ENCODE results near the gene HNRNPLL. TPM values are rescaled to one million over a fixed set of nuclear protein-coding genes. Genes with fewer than 3 reads are reported as not detected.

The HNRNPLL gene
- total RNA-seq, 1 experiment from 2014 or later: 43.2 TPM

- DNase-seq (ENCODE audit: low read depth, low spot score) (no peak), ATAC-seq (no peak)
- H3K4me2 ChIP-seq (ENCODE audit: low read length): no peak overlapping the region
- H3K4me1 ChIP-seq (ENCODE audit: control insufficient read depth in 1 of 2, insufficient read depth in 2 of 2, low read length in 2 of 2): no peaks in the 10 kb centered on the region
- no peaks in the 10 kb centered on the region for H3K9me3 ChIP-seq (ENCODE audit: control insufficient read depth in 1 of 2, insufficient read depth in 1 of 2, low read depth in 1 of 2, low read length in 2 of 2)
- H3K27me3 ChIP-seq (ENCODE audit: insufficient read depth, low read length): no peaks in the 10 kb centered on the region
- intact Hi-C loops (cut with micrococcal nuclease): no loop called here
- H3K36me3 ChIP-seq (ENCODE audit: control insufficient read depth in 1 of 2, insufficient read depth in 2 of 2, low read length in 2 of 2): no peaks in the 10 kb centered on the region
- TF ChIP-seq FOSL1 (IDR thresholded peaks at IDR 0.05; ENCODE audit: low read depth): no peak
- no peak for TF ChIP-seq SRF (IDR thresholded peaks at IDR 0.05; ENCODE audit: low read depth)
- no peak for TF ChIP-seq POLR2AphosphoS5 (IDR thresholded peaks at IDR 0.05; ENCODE audit: low read depth, low read length)
- no peaks in the 10 kb centered on the region for H3K79me2 ChIP-seq (ENCODE audit: insufficient read depth, low read length)
- H3K27ac ChIP-seq (ENCODE audit: low read depth, low read length): no peak overlapping the region
- H4K20me1 ChIP-seq (ENCODE audit: insufficient read depth): no peaks in the 10 kb centered on the region
- H3K9ac ChIP-seq (ENCODE audit: low read length): no peak overlapping the region
- ChIA-PET RAD21 (ENCODE audit: low non-redundant PET in 1 of 2, low total read pairs in 2 of 2, uncharacterized antibody in 2 of 2, unreplicated experiment in 2 of 2) (no interaction called here), CTCF (no interaction called here), POLR2A (no interaction called here)
- H3K9me2 ChIP-seq (ENCODE audit: insufficient read depth): no peaks in the 10 kb centered on the region
- no TSS peak for BruUV-seq (replicated peaks)
- no peak overlapping the region for H2AFZ ChIP-seq (ENCODE audit: low read depth, low read length, poor library complexity, severe bottlenecking)
- no peak overlapping the region for H3K4me3 ChIP-seq (replicated peaks in 1 of 2; ENCODE audit: low read depth in 1 of 2, low read length in 2 of 2)
These were observed 52.9 kb downstream of the HNRNPLL start for GRCh38 chr2:38549851-38550250.

GRCh38 chr2:38549071-38549704 lies 53.5 kb downstream of the HNRNPLL start:
- H3K9ac ChIP-seq (ENCODE audit: low read length): no peak overlapping the region
- no peak overlapping the region for H2AFZ ChIP-seq (ENCODE audit: low read depth, low read length, poor library complexity, severe bottlenecking)
- no peak overlapping the region for H3K27ac ChIP-seq (ENCODE audit: low read depth, low read length)
- no peaks in the 10 kb centered on the region for H4K20me1 ChIP-seq (ENCODE audit: insufficient read depth)
- ATAC-seq (no peak), DNase-seq (ENCODE audit: low read depth, low spot score) (no peak)
- no peak overlapping the region for H3K4me2 ChIP-seq (ENCODE audit: low read length)
- ChIA-PET RAD21 (ENCODE audit: low non-redundant PET in 1 of 2, low total read pairs in 2 of 2, uncharacterized antibody in 2 of 2, unreplicated experiment in 2 of 2) (no interaction called here), CTCF (no interaction called here), POLR2A (no interaction called here)
- no peaks in the 10 kb centered on the region for H3K79me2 ChIP-seq (ENCODE audit: insufficient read depth, low read length)
- H3K4me3 ChIP-seq (replicated peaks in 1 of 2; ENCODE audit: low read depth in 1 of 2, low read length in 2 of 2): no peak overlapping the region
- H3K36me3 ChIP-seq (ENCODE audit: control insufficient read depth in 1 of 2, insufficient read depth in 2 of 2, low read length in 2 of 2): no peaks in the 10 kb centered on the region
- H3K4me1 ChIP-seq (ENCODE audit: control insufficient read depth in 1 of 2, insufficient read depth in 2 of 2, low read length in 2 of 2): peaks cover 0 to 1% of the 10 kb centered on the region in 2 experiments; a peak in 1 of 4 replicates
- no peaks in the 10 kb centered on the region for H3K27me3 ChIP-seq (ENCODE audit: insufficient read depth, low read length)
- no TSS peak for BruUV-seq (replicated peaks)
- no peaks in the 10 kb centered on the region for H3K9me3 ChIP-seq (ENCODE audit: control insufficient read depth in 1 of 2, insufficient read depth in 1 of 2, low read depth in 1 of 2, low read length in 2 of 2)
- intact Hi-C loops (cut with micrococcal nuclease): no loop called here
- no peaks in the 10 kb centered on the region for H3K9me2 ChIP-seq (ENCODE audit: insufficient read depth)
- no peak for TF ChIP-seq TCF7L2 (IDR thresholded peaks at IDR 0.05; ENCODE audit: borderline replicate concordance, extremely low read depth, insufficient read depth, insufficient read length)
- no peak for TF ChIP-seq CEBPB (IDR thresholded peaks at IDR 0.05; ENCODE audit: low read depth)
- TF ChIP-seq SRF (IDR thresholded peaks at IDR 0.05; ENCODE audit: low read depth): no peak
- no peak for TF ChIP-seq EZH2 (IDR thresholded peaks at IDR 0.05)
- no peak for TF ChIP-seq YY1 (IDR thresholded peaks at IDR 0.05; ENCODE audit: extremely low read depth, insufficient replicate concordance, low read depth, low read length)
- no peak for TF ChIP-seq POLR2AphosphoS5 (IDR thresholded peaks at IDR 0.05; ENCODE audit: low read depth, low read length)
- no peak for TF ChIP-seq RAD21 (IDR thresholded peaks at IDR 0.05; ENCODE audit: low read depth)
- TF ChIP-seq POLR2A (IDR thresholded peaks at IDR 0.05; ENCODE audit: borderline replicate concordance, extremely low read depth, insufficient read depth, insufficient read length): no peak
- TF ChIP-seq SIN3A (IDR thresholded peaks at IDR 0.05; ENCODE audit: low read depth): no peak
- no peak for TF ChIP-seq EGR1 (IDR thresholded peaks at IDR 0.05; ENCODE audit: low read depth)
- TF ChIP-seq REST (IDR thresholded peaks at IDR 0.05; ENCODE audit: low read depth): no peak
- TF ChIP-seq ELF1 (IDR thresholded peaks at IDR 0.05; ENCODE audit: borderline replicate concordance, low read depth): no peak
- no peak for TF ChIP-seq SP1 (IDR thresholded peaks at IDR 0.05; ENCODE audit: low read depth)
- TF ChIP-seq, protein P1, sequence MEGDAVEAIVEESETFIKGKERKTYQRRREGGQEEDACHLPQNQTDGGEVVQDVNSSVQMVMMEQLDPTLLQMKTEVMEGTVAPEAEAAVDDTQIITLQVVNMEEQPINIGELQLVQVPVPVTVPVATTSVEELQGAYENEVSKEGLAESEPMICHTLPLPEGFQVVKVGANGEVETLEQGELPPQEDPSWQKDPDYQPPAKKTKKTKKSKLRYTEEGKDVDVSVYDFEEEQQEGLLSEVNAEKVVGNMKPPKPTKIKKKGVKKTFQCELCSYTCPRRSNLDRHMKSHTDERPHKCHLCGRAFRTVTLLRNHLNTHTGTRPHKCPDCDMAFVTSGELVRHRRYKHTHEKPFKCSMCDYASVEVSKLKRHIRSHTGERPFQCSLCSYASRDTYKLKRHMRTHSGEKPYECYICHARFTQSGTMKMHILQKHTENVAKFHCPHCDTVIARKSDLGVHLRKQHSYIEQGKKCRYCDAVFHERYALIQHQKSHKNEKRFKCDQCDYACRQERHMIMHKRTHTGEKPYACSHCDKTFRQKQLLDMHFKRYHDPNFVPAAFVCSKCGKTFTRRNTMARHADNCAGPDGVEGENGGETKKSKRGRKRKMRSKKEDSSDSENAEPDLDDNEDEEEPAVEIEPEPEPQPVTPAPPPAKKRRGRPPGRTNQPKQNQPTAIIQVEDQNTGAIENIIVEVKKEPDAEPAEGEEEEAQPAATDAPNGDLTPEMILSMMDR (IDR thresholded peaks at IDR 0.05 in 2 of 3, conservative IDR thresholded peaks at IDR 0.05 in 1 of 3; ENCODE audit: borderline replicate concordance in 1 of 3, insufficient read depth in 1 of 3, low read depth in 2 of 3, low read length in 2 of 3): no peak
- no peak for TF ChIP-seq EZH2phosphoT487 (IDR thresholded peaks at IDR 0.05; ENCODE audit: borderline replicate concordance)
- no peak for TF ChIP-seq FOSL1 (IDR thresholded peaks at IDR 0.05; ENCODE audit: low read depth)
